HG03342 (cell line): ENCODE data around the gene WNT3A.

Experiments
- ATAC-seq: cut with Tn5 transposase; IDR thresholded peaks from one replicate; pipeline ENCODE4 v1.9.1; 2021; ENCODE audit warnings: mild to moderate bottlenecking, moderate library complexity; ENCODE audit not compliant: unreplicated experiment

WNT3A gene

DNA sequence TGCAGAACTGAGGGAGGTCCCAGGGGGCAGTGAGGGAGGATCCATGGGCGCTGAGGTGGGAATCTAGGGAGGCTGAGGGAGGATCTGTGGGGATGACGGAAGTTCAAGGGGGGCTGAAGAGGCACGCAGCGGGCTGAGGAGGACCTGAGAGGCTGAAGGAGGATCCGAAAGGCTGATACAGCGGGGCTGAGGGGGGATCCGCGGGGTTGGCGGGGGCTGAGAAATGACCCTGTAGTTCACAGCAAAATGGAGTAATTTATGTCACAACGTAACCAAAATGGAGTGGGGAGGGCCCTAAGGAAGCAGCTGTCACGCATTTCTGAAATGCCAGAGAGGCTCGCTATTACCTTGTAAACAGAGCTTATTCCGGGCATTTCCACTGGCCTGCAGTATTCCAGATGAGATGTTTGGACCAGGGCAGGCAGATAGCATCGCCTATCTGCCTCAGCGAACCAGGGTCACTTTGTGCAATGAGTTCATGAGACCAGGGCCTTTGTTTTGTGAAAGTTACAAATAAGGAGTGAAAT, 103.2 kb downstream of the WNT3A start:
- no peak for ATAC-seq

DNA sequence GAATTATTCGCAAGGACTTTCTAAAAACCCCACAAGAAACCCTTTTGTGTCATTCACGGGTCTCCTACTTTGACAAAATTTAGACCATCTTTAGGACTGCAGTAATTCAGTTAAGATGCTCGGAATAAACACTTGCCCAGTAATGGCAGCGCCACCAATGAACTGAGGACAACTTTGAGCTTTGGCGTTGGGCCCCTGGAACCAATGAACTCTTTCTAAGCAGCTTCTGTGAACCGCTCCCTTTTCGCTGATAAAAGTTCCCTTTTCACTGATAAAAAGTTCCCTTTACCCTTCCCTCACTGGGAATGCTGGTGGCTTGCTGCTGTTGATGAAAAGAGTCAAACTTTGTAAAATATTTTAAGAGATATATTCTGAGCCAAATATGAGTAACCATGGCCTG, 103.8 kb downstream of the WNT3A start:
- ATAC-seq = no peak
